ENCODE results near the gene RDX. TPM values are rescaled to one million over a fixed set of nuclear protein-coding genes. Genes with fewer than 3 reads are reported as not detected.

RDX gene
- total RNA-seq, 2 donors from 2014 or later, result 121 to 127 TPM

GRCh38 chr11:110186456-110186855, 110.0 kb downstream of the RDX start:
- H3K27ac Mint-ChIP-seq, result no peak overlapping the region
- no peaks in the 10 kb centered on the region for H3K36me3 Mint-ChIP-seq (ENCODE audit: low read depth)
- Histone ChIP-seq H3K9me3 (ENCODE audit: control insufficient read depth, low read length) (no peaks in the 10 kb centered on the region), H3K36me3 (ENCODE audit: control insufficient read depth, insufficient read depth, low read length) (no peaks in the 10 kb centered on the region), H3K27me3 (ENCODE audit: control insufficient read depth, insufficient read depth, low read length, poor library complexity, severe bottlenecking) (no peaks in the 10 kb centered on the region), H3K27ac (ENCODE audit: low read depth, low read length) (no peak overlapping the region), H3K4me1 (ENCODE audit: control insufficient read depth, insufficient read depth, low read length) (no peaks in the 10 kb centered on the region), H3K9ac (ENCODE audit: extremely low read depth, low read length, poor library complexity, severe bottlenecking) (no peak overlapping the region), H3K4me3 (ENCODE audit: low read length) (no peak overlapping the region)
- 92 to 95% methylated on average over 5 of the region's 5 CpGs for WGBS, 2 experiments (ENCODE audit: insufficient coverage in 1 of 2, insufficient read length in 1 of 2)
- TF ChIP-seq, protein P1, sequence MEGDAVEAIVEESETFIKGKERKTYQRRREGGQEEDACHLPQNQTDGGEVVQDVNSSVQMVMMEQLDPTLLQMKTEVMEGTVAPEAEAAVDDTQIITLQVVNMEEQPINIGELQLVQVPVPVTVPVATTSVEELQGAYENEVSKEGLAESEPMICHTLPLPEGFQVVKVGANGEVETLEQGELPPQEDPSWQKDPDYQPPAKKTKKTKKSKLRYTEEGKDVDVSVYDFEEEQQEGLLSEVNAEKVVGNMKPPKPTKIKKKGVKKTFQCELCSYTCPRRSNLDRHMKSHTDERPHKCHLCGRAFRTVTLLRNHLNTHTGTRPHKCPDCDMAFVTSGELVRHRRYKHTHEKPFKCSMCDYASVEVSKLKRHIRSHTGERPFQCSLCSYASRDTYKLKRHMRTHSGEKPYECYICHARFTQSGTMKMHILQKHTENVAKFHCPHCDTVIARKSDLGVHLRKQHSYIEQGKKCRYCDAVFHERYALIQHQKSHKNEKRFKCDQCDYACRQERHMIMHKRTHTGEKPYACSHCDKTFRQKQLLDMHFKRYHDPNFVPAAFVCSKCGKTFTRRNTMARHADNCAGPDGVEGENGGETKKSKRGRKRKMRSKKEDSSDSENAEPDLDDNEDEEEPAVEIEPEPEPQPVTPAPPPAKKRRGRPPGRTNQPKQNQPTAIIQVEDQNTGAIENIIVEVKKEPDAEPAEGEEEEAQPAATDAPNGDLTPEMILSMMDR (conservative IDR thresholded peaks at IDR 0.05), result no peak
- H3K9me3 Mint-ChIP-seq, result no peaks in the 10 kb centered on the region
- H3K27me3 Mint-ChIP-seq (ENCODE audit: insufficient read depth), result no peaks in the 10 kb centered on the region
- H3K4me1 Mint-ChIP-seq, result peaks cover 7% of the 10 kb centered on the region
- peak; percentile 41 for DNase-seq
- no peak overlapping the region for H3K4me3 Mint-ChIP-seq

DNA sequence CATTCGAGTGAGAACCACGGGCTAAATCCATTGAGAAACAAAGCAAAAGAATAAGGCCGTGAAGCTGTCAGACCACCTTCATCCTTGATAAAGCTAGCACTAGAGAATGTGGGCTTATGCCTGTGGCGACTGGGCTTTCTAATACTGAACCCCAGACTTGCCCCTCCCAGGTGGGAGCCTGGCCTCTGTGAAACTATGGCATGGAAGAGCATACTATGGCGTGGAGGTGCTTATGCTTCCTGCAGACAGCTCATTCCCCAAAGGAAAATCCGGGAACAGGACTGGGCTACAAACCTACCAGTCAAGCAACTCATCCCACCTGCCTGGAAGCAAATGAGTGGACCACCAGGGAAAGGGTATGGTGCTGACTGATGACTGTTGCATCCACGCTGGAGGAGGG, 110.8 kb downstream of the RDX start:
- Histone ChIP-seq H3K27me3 (ENCODE audit: control insufficient read depth, insufficient read depth, low read length, poor library complexity, severe bottlenecking) (no peaks in the 10 kb centered on the region), H3K9ac (ENCODE audit: extremely low read depth, low read length, poor library complexity, severe bottlenecking) (no peak overlapping the region), H3K4me1 (ENCODE audit: control insufficient read depth, insufficient read depth, low read length) (no peaks in the 10 kb centered on the region), H3K4me3 (ENCODE audit: low read length) (no peak overlapping the region), H3K36me3 (ENCODE audit: control insufficient read depth, insufficient read depth, low read length) (no peaks in the 10 kb centered on the region), H3K27ac (ENCODE audit: low read depth, low read length) (peak overlapping the region; percentile 16), H3K9me3 (ENCODE audit: control insufficient read depth, low read length) (no peaks in the 10 kb centered on the region)
- no peaks in the 10 kb centered on the region for H3K9me3 Mint-ChIP-seq
- no peaks in the 10 kb centered on the region for H3K27me3 Mint-ChIP-seq (ENCODE audit: insufficient read depth)
- no peaks in the 10 kb centered on the region for H3K36me3 Mint-ChIP-seq (ENCODE audit: low read depth)
- no peak overlapping the region for H3K4me3 Mint-ChIP-seq
- TF ChIP-seq, protein P1 (conservative IDR thresholded peaks at IDR 0.05), result no peak
- DNase-seq, result peak; percentile 49
- peaks cover 7% of the 10 kb centered on the region for H3K4me1 Mint-ChIP-seq
- WGBS, 2 experiments (ENCODE audit: insufficient coverage in 1 of 2, insufficient read length in 1 of 2), result 85 to 87% methylated on average over 6 to 7 of the region's 7 CpGs
- H3K27ac Mint-ChIP-seq, result no peak overlapping the region

GRCh38 chr11:110185121-110185591, 111.3 kb downstream of the RDX start:
- no peaks in the 10 kb centered on the region for H3K36me3 ChIP-seq (ENCODE audit: control insufficient read depth, insufficient read depth, low read length)
- no peak for DNase-seq
- H3K27ac Mint-ChIP-seq, result no peak overlapping the region
- no peaks in the 10 kb centered on the region for H3K27me3 Mint-ChIP-seq (ENCODE audit: insufficient read depth)
- H3K4me3 ChIP-seq (ENCODE audit: low read length), result no peak overlapping the region
- H3K9ac ChIP-seq (ENCODE audit: extremely low read depth, low read length, poor library complexity, severe bottlenecking), result no peak overlapping the region
- no peak overlapping the region for H3K4me3 Mint-ChIP-seq
- TF ChIP-seq, protein P1 (conservative IDR thresholded peaks at IDR 0.05), result no peak
- no peaks in the 10 kb centered on the region for H3K9me3 Mint-ChIP-seq
- H3K27ac ChIP-seq (ENCODE audit: low read depth, low read length), result peak overlapping the region; percentile 16
- H3K36me3 Mint-ChIP-seq (ENCODE audit: low read depth), result no peaks in the 10 kb centered on the region
- H3K27me3 ChIP-seq (ENCODE audit: control insufficient read depth, insufficient read depth, low read length, poor library complexity, severe bottlenecking), result no peaks in the 10 kb centered on the region
- H3K4me1 Mint-ChIP-seq, result peaks cover 7% of the 10 kb centered on the region
- WGBS, 2 experiments (ENCODE audit: insufficient coverage in 1 of 2, insufficient read length in 1 of 2), result 90 to 100% methylated on average over 2 to 3 of the region's 3 CpGs
- no peaks in the 10 kb centered on the region for H3K9me3 ChIP-seq (ENCODE audit: control insufficient read depth, low read length)
- H3K4me1 ChIP-seq (ENCODE audit: control insufficient read depth, insufficient read depth, low read length), result no peaks in the 10 kb centered on the region
